Measurements from ENCODE around the gene CPLX1.

DNA sequence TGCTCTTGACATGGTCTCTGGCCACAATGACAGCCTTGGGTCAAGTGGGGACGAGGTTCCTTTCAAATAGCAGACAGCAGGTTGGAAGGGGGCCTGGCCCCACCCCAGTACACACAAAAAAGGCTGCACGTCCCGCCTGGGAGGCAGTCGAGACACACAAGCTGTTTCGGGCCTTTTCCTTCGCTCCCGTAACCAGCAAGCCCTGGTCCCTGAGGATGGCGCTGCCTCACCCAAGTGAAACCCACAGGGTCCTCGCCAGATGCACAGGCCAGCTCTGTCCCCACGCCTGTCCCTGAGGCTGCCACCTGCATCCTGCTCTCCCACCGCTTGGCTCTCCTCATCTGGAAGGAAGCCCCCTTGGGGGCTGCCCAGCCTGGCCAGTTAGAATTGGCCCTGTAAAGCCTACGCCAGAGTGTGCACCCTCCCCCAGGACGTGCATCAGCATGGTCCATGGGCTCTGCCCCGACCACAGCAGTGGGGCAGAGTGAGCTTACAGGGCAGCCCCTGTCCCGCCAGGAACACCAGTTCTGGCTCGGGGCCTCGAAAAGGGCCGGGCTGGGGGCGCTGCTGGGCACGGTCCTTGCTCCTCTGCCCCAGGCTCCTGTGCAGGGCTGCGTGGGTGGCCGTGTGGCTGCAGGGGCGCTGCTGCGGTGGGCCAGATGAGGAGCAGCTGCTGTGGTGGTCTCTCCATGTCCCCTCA, 2.0 kb downstream of the CPLX1 start:
- TF ChIP-seq CTCF (IDR thresholded peaks at IDR 0.05), result no peak
- TF ChIP-seq POLR2A (IDR thresholded peaks at IDR 0.05), result no peak

Measured in testis (tissue), 2 donors.